AG04450 (cell line): Measurements from ENCODE around the gene SAMD4B. TPM values are rescaled to one million over a fixed set of nuclear protein-coding genes. Genes with fewer than 3 reads are reported as not detected.

Experiments used
- CTCF ChIA-PET: fragments of 300-600, 350-600 bp; formaldehyde crosslinking; extraction: SDS; loops from one replicate; lab custom pipeline; 2022; ENCODE audit warnings: antibody characterized with exemption, inconsistent platforms; lab: Charles Lee
- POLR2A ChIA-PET: fragments of 350-600 bp; formaldehyde crosslinking; extraction: SDS; loops from one replicate; lab custom pipeline; 2021; ENCODE audit warnings: antibody characterized with exemption, inconsistent platforms; lab: Yijun Ruan, JAX
- DNase-seq: peaks from one replicate; pipeline ENCODE4 v3.0.0-alpha.2; 2011; ENCODE audit warnings: low read depth, low spot score
- H3K27ac ChIP-seq: one replicate; pipeline ENCODE4 v1.5.1; 2012; ENCODE audit warnings: low read depth, low read length, control low read depth
- H3K27me3 ChIP-seq: one replicate; pipeline ENCODE4 v1.6.0; 2012; ENCODE audit warnings: low read length; ENCODE audit not compliant: control insufficient read depth, insufficient read depth
- H3K4me3 ChIP-seq: 2 replicates; pipeline ENCODE4 v1.5.1; 2011; ENCODE audit warnings: mild to moderate bottlenecking, low read depth, low read length, control low read depth
- H3K9me3 ChIP-seq: 2 replicates; pipeline ENCODE4 v1.5.1; 2012; ENCODE audit warnings: low read length; ENCODE audit not compliant: control insufficient read depth, insufficient read depth
- CTCF ChIP-seq: IDR thresholded peaks from 2 replicates; pipeline ENCODE4 v1.5.1; 2011; ENCODE audit warnings: low read depth, low read length, control low read depth, inconsistent platforms
- polyA plus RNA-seq: library from polyadenylated mRNA; depleted of rRNA; stranded (reverse); fragments of >200 nt; gene quantifications from 2 replicates; pipeline ENCODE4 v1.2.3, GENCODE V29; 2011

Gene SAMD4B
- polyA plus RNA-seq, 1 experiment, result 33.4 TPM

- Histone ChIP-seq H3K27me3 (no peaks in the 10 kb centered on the region), H3K27ac (no peak overlapping the region), H3K4me3 (no peak overlapping the region), H3K9me3 (no peaks in the 10 kb centered on the region; the same call in 1 of the 2 replicates)
- ChIA-PET CTCF (no interaction called here), POLR2A (interaction anchor here (1.2 to 4.9 kb wide), 2 partner anchors 12 to 17 kb away, joined by 3 to 43 read pairs; partner anchors contain the start of genes RPS16 and ZFP36)
- no peak for DNase-seq
- TF ChIP-seq CTCF, result no peak
Measured at GRCh38 chr19:39423258-39424086, 81.3 kb downstream of the SAMD4B start.

GRCh38 chr19:39424934-39425333 lies 82.7 kb downstream of the SAMD4B start:
- TF ChIP-seq CTCF, result no peak
- CTCF ChIA-PET, result no interaction called here
- H3K9me3 ChIP-seq, result no peaks in the 10 kb centered on the region; the same call in 1 of the 2 replicates
- no peaks in the 10 kb centered on the region for H3K27me3 ChIP-seq
- no peak for DNase-seq
- no peak overlapping the region for H3K27ac ChIP-seq
- H3K4me3 ChIP-seq, result no peak overlapping the region
- POLR2A ChIA-PET, result interaction anchor here (4.9 kb wide), 1 partner anchor 11 kb away, joined by 43 read pairs; the partner anchor contains the start of gene RPS16

- Histone ChIP-seq H3K27me3 (no peaks in the 10 kb centered on the region), H3K9me3 (no peaks in the 10 kb centered on the region; the same call in 1 of the 2 replicates), H3K27ac (no peak overlapping the region), H3K4me3 (no peak overlapping the region)
- CTCF ChIA-PET, result no interaction called here
- no peak for DNase-seq
- no peak for TF ChIP-seq CTCF
- POLR2A ChIA-PET, result interaction anchor here (4.9 kb wide), 1 partner anchor 10 kb away, joined by 43 read pairs; the partner anchor contains the start of gene RPS16
Measured at GRCh38 chr19:39425744-39426143, 83.5 kb downstream of the SAMD4B start.

- no peak for DNase-seq
- H3K27me3 ChIP-seq, result no peaks in the 10 kb centered on the region
- POLR2A ChIA-PET, result interaction anchor here (0.6 to 4.9 kb wide), 3 partner anchors 9 to 556 kb away, joined by 3 to 43 read pairs (median 6); partner anchors contain the start of gene RPS16
- CTCF ChIA-PET, result interaction anchor here (0.7 kb wide), 1 partner anchor 70 kb away, joined by 3 read pairs; no protein-coding TSS in a partner anchor
- H3K4me3 ChIP-seq, result no peak overlapping the region
- H3K9me3 ChIP-seq, result no peaks in the 10 kb centered on the region
- no peak for TF ChIP-seq CTCF
- H3K27ac ChIP-seq, result no peak overlapping the region
Measured at GRCh38 chr19:39426170-39426569, 83.9 kb downstream of the SAMD4B start.

GRCh38 chr19:39427707-39428106 lies 85.5 kb downstream of the SAMD4B start:
- DNase-seq, result no peak
- Histone ChIP-seq H3K9me3 (no peaks in the 10 kb centered on the region), H3K4me3 (no peak overlapping the region), H3K27me3 (no peaks in the 10 kb centered on the region), H3K27ac (peak overlapping the region; percentile 99)
- TF ChIP-seq CTCF, result no peak
- ChIA-PET POLR2A (interaction anchor here (1.1 to 4.9 kb wide), 7 partner anchors 8 to 53 kb away, joined by 3 to 43 read pairs (median 6); partner anchors contain the start of genes RPS16 and TIMM50), CTCF (interaction anchor here (0.6 to 1.3 kb wide), 3 partner anchors 14 to 47 kb away, joined by 3 to 4 read pairs (median 3); no protein-coding TSS in a partner anchor)
